GM20000 (cell line): ENCODE data around the gene ITGB1BP1.

Experiments
- DNase-seq: peaks from one replicate; pipeline ENCODE4 v3.0.0; 2012; ENCODE audit warnings: low spot score
- CTCF ChIP-seq: IDR thresholded peaks from 2 replicates; pipeline ENCODE4 v1.5.1; 2012; ENCODE audit warnings: mild to moderate bottlenecking, control low read depth; ENCODE audit errors: extremely low read depth, missing control alignments

The ITGB1BP1 gene

GRCh38 chr2:9355270-9355669 is 68.1 kb downstream of the ITGB1BP1 start:
- no peak for TF ChIP-seq CTCF
- no peak for DNase-seq

GRCh38 chr2:9354318-9354717 is 69.0 kb downstream of the ITGB1BP1 start:
- no peak for TF ChIP-seq CTCF
- DNase-seq = no peak
